IPS-11a (cell line): ENCODE measurements around the gene FAM53C.

Experiments used
- H3K4me3 ChIP-seq: one replicate; pipeline ENCODE4 v1.5.1; 2013; ENCODE audit warnings: low read depth, low read length, control low read depth

The FAM53C gene

DNA sequence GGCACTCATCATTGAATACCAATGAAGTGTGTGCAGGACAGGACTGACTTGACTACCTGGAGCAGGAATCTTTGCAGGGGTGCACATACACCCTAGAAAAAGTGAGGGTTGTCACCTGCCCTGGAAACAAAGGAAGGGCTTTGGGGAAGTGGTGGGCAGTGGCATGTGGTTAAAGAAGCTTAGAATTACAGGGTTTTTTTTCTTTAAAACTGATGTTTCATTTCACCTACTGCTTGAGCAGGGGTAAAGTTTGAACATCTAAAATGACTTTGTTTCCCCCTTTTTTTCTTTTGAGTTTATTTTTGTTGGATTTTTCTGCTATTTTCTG lies 12.5 kb downstream of the FAM53C start:
- H3K4me3 ChIP-seq: no peak overlapping the region

DNA sequence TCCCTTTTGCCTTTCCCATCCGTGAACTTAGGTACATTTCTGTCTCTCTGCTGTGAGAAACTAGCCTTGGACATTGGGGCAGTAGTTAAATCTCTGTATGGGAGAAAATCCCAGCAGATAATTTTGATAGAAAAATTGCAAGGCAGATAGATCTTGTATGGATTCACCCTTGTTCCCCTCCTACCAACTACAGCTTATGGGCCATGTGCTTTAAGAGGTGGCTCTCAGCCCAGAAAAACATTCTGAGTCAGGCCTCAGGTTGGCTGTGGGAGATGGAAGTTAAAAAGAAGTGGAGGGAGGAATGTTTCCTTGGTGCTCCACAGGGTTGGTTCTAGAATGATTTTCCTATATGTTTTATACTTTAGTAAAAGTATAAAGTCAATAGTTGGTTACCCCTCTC lies 13.0 kb downstream of the FAM53C start:
- no peak overlapping the region for H3K4me3 ChIP-seq

DNA sequence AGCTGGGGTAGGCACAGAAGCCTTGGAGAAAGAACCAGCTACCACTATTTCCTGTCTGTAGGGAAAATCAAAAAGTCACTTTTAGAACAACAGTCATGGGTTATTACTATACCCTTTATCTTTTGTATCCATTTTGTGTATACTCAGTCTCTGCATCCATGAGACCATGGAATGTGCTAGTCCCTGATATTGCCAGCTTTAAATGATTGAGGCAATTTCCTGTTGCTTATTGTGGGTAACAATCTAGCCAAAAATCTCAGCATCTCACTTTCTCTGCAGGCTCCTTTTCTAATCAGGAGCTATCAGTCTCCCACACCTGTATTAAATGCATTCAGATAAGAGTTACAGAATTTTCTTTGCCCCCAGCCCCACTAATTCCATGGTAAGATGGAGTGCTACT lies 13.5 kb downstream of the FAM53C start:
- no peak overlapping the region for H3K4me3 ChIP-seq

DNA sequence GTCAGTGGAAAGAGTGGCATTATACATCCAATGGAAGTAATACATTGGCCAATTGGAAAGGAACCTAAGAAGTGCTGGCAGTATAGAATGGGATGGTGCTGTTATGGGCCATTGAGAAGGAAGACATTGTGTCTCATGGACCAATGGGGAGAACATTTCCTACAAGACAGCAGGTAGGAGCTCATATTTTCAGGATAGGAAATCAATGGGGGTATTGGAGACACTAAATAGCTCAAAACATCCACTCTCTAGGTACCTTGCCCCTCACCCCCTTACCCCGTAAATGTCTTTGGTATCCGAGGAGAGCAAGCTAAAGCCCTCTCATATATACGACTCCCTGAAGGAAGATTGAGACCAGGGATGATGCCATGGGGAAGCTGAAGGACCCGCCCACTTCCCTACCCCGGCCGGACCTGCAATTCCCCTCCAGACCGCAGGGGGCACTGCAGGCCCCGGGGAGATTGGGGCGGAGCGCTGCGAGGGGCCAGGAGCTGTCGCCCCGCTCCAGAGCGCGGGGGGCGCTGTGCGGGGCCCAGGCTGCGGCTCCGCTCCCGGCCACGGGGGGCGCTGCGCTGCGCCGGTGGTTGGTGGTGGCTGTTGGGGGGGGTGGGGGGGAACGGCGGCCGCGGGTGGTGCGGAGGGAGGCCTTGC lies 14.1 kb downstream of the FAM53C start, which contains the start of gene KDM3B:
Gene KDM3B, plus strand, starts transcription at position 615 of the 651 bp plus-strand sequence. CDS start 111 bp downstream, outside the sequence.
- peak within 1 kb of the TSS; percentile 77 for H3K4me3 ChIP-seq

DNA sequence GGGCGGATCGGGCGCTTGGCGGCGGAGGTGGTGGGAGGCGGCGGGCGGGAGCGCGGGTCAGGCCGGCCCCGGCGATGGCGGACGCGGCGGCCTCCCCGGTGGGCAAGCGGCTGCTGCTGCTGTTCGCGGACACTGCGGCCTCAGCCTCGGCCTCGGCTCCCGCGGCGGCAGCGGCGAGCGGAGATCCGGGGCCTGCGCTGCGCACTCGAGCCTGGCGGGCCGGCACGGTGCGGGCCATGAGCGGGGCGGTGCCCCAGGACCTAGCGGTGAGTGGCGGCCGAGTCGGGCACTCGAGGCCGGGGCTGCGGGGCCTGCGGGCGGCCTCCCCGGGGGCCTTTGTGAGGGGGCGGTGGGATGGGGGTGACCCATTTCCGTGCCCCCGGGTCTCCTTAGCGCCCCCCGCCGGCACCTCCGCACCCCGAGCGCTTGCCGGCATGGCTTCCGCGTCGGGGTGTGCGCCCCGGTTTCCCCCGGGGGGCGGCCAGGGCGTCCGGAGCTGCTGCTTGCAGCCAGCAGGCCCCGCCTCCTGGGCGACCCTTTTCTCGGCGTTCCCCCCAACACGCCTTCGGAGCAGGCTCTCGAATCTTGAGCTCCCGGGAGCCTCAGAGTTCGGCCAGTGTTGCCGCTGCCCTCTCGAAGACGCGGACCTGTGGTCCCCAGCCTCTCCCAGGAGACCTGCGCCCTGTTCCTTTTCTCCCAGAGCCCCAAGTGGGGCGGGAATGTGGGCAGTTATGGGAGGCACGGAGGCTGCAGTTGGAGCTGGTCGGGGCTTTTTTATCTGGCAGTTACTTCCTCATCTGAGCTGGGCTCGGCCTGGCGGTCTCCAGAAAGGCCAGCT lies 14.9 kb downstream of the FAM53C start:
- H3K4me3 ChIP-seq: peak overlapping the region; percentile 77

DNA sequence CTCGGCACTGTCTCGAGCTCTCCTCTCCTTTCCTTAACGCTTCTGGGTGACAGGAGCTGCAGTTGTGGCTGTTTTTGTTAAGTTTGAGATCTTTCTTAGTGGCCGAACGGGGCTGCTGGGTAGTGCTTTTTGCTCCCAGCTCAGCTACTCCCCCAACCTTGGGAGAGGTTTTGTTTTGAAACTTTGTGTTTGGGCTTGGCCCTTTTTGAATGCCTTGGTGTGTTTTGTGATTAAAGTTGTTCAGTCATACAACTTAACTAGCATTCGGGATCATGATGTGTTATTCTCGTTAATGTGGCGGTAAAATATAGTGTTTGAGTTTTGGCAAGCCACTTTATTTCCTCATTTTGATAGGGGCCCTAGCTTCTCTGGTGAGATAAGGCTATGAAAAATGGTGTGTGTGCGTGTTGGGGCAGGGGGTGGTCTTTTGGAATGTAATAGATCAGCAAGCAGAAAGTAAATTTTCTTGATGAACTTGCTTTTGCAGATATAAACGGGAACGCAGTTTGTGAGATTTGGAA lies 15.6 kb downstream of the FAM53C start:
- peak overlapping the region; percentile 77 for H3K4me3 ChIP-seq

DNA sequence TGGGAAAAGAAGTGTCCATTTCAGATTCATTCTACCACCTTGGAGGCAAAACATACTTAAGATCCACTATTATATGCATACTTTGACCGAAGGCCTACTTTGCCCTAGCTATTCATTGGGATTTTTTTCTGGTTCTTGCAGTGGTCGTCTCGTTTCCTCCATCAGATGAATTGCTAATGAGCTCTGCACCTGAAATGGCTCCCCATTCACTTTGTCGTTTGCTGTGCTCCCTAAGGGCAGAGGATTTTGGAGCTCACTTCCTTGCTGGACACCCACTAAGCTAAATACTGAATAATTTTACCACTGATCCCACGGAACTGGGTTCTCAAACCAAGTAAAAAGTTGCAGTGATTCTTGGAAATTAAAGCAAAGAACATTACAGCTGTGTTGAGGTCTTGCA lies 16.3 kb downstream of the FAM53C start:
- peak overlapping the region; percentile 77 for H3K4me3 ChIP-seq

DNA sequence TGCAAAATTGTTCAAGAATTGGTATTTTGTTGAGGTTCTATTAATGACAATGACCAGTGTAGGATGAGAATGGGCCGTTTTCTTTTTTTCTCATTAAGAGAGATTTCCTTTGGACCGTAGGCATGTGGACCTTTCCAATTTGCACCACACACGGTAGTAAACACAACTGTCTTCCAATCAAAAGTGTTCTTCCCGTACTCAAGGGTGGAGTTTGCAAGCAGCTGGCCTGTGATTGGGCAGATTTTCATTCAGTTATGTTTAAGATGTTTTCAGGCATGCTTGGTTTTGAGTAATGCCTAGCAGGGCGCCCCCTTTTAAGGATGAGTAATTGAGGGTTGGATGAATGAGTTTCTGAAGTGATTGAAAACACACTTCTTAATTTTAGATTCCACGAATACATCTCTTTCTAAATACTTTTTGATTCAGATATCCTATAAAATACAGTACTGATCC lies 16.9 kb downstream of the FAM53C start:
- H3K4me3 ChIP-seq: no peak overlapping the region

DNA sequence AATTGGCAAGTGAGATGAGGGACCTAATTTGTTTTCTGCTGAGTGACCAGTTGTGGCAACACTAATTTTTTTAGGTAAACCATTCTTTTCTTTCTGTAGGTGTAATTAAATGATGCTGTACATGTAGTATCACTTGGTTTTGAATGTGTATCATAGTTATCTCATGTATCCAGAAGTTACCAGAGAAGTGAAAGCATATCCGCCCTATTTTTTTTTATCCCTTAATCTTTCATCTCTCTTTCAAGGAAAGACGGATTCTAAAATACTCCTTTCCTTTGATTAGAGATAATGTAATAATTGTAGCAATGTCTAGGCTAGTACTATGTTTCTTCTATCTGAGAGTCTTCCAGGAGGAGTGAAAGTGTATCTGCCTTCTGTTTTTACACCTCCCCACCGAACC lies 21.6 kb downstream of the FAM53C start:
- no peak overlapping the region for H3K4me3 ChIP-seq

DNA sequence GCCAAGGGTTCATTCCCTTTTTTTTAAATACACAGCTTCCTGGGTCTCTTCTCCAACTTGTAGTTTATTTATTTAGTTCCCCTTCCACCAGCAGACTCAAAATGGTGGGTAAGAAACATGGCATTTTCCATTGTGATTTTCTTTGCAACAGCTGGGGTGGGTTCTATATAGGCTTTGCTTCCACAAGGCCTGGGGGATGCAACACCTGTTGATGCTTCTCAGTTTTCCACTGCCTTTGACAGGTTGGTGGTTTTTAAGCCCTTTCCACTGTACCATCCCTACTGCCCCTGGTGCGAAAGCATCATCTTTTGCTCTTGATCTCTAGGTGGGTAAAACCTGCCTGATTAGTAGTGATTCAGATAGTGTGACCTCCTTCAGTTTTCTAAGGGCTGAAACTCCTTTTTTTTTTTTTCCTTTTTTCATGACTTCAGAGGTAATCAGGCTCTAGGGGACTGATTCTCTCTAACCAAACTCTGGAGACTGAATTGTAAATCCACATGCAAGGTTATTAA lies 22.9 kb downstream of the FAM53C start:
- no peak overlapping the region for H3K4me3 ChIP-seq

DNA sequence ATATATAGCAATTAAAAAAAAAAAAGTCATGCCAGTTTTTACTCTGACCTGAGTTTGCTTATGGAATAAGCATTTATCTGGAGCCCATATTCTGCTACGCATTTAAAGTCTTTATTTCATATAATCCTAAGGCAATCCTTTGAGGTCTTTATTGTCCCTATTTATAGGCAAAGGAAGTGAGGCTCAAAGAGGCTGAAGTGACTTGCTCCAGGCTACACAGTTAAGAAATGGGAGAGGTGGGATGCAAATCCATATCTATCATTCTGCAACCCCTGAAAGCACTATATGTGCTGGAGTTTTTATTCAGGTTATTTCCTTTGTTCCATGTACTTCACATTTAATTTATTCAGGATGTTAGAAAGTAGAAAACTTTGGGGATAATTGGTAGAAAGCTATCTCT lies 26.5 kb downstream of the FAM53C start:
- H3K4me3 ChIP-seq: no peak overlapping the region

DNA sequence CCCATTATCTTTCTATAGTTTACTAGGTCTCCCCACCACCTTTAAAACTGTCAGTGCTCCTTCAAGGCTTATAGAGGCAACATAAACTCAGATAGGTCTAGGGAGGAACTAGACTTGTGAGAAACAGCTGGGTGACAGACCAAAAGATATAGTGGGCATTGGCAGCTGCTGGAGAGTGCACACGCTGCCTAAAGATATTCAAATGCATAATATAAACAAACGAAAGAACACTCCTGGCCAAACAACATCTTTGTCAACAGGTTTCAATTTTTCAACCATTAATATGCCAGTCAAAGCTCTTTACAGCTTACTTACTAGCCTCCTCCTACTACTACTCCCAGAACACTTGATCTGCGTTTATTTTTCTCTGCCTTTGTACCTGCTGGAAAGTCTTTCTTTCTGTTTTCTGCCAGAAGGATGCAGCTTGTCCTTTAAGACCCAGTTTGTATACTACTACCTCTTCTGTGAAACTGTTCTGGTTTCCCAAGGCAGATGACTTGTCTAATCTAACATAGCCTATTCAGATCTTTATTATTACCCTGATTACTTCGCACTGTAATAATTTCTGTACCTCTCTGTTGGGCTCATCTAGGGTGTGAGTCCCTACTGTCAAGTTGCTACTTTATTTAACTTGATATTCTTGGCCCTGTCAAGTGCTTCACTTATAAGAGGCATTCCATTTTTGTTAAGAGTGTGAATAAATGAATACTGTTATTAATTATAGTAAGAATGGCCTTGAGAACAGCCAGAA lies 28.7 kb downstream of the FAM53C start:
- no peak overlapping the region for H3K4me3 ChIP-seq

DNA sequence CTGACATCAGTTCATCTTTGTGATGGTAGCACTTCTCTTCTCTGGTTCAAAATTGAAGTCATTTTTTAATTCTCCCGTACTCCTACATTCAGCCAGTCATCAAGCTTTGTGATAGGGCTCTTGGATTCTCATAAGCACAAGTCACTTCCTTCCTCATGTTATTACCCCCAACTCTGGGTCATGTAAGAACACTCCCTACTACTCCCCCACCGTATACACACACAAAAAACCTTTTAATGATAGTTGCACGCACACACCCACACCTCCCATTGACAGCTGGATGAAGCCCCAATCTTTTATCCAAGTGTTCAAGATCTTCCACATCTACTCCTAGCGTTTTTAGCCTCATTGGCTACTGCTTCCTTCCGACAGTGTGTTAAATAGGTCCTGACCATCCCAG lies 31.2 kb downstream of the FAM53C start:
- H3K4me3 ChIP-seq: no peak overlapping the region

DNA sequence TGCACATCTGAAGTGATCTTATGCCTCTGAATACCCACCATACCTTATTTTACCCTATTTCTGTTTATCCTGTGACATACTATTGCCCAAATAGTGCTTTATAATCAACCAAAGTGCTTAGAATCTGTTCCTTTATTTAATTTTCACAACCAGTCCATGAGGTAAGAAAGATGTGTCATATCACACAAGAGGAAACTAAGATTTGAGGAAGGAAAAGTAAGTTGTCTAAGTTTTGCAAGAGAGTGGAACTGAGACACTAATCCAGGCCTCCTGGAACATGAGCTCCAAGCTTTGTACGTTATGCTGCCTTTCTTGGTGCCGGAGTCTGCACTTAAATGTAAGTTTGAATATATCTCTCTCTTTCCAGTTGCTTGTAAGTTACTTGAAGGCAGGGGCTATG lies 31.6 kb downstream of the FAM53C start:
- no peak overlapping the region for H3K4me3 ChIP-seq

DNA sequence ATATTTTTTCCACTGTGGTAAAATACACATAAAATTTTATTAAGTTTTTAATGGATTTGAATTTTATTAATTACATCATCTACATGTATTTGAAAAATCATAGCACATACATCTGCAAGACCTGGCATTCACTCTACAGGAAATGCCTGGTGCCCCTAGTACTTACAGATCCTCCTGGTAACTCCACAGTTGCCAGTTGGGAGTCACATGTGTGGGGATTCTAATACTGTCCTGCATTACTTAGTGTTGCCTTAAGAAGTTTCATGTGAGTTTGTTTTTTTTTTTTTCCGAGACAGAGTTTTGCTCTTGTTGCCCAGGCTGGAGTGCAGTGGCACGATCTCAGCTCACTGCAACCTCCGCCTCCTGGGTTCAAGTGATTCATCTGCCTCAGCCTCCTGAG lies 32.5 kb downstream of the FAM53C start:
- no peak overlapping the region for H3K4me3 ChIP-seq

DNA sequence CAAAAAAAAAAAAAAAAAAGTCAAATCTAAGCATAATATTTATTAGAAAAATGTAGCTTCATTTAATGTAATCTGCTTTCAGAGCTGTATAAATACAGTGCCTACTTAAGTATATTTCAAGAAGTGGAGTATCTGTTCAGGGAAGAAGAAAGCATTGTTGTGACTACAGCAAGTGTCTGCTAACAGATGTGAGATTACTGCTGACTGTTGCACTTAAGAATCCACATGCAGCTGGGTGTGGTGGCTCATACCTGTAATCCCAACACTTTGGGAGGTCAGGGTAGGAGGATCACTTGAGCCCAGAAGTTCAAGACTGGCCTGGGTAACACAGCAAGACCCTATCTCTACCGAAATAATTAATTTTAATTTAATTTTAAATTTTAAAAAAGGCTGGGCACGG lies 33.4 kb downstream of the FAM53C start:
- no peak overlapping the region for H3K4me3 ChIP-seq

DNA sequence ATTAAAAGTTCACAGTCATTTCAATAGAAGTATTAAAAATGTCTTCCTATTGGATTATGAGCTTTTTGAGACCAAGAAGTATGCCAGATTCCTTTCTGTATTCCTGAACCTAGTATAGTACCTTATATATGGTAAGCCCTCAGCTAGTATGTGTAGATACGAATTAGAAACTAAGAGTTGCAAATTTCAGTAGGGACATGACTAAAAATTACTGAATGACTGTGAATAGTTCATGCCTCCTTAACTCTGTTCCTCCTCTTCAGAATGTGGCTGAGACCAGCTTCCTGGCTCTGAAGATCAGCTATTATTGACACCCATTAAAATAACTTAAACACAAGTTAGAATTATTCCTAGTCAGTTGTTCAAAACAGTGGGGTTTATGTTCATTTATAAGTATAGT lies 34.2 kb downstream of the FAM53C start:
- H3K4me3 ChIP-seq: no peak overlapping the region

DNA sequence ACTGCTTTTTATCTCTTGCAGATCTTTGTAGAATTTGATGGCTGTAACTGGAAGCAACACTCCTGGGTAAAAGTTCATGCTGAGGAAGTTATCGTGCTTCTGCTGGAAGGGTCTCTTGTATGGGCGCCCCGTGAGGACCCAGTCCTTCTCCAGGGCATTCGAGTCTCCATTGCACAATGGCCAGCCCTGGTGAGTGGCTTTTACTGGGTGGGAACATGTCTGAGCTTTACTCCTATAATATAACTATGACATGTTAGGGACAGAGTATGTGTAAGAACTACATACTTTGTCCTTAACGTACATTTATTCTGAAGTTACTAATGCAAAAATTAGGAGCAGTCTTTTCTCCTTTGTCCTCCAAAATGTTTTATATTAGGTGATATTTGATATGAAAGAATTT lies 34.6 kb downstream of the FAM53C start:
- H3K4me3 ChIP-seq: no peak overlapping the region

DNA sequence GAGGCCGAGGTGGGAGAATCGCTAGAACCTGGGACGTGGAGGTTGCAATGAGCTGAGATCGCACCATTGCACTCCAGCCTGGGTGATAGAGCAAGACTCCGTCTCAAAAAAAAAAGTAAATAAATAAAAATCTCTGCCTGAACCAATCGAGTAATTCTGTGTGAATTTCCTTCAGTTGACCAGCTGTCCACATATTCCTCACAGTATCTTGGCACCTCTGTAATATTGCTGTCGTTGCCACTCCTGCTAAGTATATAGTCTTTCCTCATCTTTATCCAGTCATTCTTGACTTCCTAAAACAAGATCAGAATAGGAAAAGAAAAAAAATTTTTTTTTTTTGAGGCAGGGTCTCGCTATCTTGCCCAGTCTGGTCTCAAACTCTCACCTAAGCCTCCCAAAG lies 44.3 kb downstream of the FAM53C start:
- H3K4me3 ChIP-seq: no peak overlapping the region

DNA sequence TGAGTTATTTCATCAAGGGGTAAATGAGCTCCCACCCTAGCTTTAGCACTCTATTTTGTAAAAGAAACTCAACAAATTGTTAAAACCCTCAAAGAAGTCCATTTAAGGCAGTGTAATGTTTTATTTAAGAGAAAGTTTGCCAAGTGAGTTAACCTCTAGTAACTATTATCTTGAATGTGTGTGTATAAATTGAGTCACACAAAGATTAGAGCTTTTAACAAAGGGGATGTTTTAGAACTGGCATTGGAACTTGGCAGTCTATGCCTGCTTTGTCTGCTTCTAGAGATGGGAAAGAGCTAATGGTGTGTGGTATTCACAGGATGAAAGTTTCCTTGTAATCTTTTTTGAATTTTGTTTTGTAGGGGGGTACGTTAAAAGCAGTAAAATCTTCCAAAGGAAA lies 47.6 kb downstream of the FAM53C start:
- H3K4me3 ChIP-seq: no peak overlapping the region

DNA sequence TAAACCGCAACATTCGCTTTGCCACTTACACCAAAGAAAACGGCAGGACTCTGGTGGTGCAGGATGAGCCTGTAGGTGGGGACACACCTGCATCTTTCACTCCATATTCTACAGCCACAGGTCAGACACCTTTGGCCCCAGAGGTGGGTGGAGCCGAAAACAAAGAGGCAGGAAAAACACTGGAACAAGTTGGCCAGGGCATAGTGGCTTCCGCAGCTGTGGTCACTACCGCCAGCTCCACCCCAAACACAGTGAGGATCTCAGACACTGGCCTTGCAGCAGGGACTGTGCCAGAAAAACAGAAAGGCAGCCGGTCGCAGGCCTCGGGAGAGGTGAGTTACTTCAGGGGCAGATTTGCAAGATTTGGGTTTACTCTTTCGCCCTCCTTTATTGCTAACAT lies 48.2 kb downstream of the FAM53C start:
- H3K4me3 ChIP-seq: no peak overlapping the region
